DMS 273 (cell line): ENCODE measurements around the gene INSYN2A.

Experiments used
- DNase-seq: peaks from one replicate; lab custom pipeline; 2025; ENCODE audit not compliant: unreplicated experiment; lab: John Stamatoyannopoulos, UW

Gene INSYN2A

DNA sequence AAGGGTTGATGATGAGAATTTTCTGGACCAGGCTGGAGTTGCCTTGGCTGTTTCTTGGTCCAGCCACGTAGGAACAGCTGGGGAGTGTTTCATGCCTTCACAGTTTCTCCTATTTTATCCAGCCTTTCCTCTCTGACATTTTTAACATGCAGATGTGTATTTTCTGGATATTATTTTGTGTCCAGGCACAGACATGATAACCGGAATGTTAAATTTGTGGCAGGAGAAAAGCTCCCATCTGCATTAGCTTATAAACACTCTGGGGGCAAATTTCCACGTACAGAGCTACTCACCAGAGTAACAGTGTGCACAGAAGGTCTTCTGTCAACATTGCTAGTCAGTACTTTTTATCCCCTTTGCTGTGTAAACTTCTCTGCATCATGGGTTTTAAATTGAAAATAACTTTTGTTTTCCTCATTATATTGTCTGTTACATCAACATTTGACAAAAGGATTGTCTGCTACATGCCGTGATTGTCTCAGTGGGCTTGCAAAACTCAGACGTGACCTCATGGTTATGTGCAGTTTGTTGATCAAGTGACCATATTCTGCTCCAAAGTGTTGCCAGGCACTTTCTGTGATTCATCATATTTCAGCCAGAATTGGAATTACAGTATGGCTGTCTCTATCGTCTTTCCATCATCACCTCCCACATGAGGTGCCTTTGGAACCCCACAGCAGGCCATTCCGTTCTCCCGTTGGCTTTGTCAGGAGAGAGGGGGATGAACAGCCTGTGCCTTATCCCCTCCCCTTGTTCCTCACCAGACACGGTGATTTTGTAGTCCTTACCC lies 41.4 kb downstream of the INSYN2A start:
- DNase-seq = no peak

DNA sequence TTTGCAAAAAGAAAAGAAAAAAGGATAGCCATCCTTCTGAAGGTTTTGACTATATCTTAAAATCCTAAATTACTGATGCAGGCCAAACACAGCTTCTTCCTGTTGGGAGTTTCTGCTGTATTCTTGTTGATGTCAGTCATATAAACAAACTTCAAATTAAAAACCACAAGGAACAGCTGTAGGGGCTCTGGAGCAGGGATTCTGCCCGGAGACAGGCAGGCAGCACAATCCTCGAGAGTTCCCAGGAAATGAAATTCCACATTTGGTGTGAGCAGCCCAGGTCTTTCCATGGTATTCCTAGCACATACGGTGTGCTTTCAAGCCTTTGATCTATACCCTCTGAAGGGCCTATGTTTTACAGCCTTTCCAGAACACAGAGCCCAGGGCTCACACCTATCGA lies 43.2 kb downstream of the INSYN2A start:
- no peak for DNase-seq

DNA sequence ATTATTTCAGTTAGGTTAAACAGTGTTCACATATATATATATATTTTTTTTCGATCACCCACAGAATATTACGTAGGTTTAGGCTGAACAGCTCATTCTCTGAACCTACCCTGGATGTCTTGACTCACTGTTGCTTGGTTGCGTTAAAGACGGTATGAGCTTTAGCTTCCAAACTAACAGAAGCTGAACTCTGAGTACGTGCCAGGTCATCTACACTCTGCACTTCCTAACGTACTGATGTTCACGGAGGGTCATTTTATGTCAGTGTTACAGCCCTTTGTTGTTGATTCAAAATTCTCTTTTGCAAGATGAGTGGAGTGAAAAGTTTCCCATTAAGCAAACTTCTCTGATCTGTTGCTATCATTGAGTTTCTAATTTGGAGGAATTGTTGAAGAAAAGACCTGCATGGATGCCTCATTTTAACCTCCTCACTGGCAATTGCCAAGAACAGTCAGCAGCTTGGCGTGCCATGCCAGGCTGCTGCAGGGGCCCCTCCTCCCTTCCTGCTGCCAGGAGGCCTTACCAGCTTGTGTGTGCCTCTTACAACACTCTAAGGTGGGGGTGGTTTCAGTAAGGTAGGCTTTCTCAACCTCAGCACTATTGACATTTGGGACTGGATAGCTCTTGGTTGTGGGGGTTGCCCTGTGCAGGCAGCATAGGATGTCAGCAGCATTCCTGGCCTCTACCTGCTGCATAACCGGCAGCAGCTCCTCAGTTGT lies 44.3 kb downstream of the INSYN2A start:
- DNase-seq = peak; percentile 28

DNA sequence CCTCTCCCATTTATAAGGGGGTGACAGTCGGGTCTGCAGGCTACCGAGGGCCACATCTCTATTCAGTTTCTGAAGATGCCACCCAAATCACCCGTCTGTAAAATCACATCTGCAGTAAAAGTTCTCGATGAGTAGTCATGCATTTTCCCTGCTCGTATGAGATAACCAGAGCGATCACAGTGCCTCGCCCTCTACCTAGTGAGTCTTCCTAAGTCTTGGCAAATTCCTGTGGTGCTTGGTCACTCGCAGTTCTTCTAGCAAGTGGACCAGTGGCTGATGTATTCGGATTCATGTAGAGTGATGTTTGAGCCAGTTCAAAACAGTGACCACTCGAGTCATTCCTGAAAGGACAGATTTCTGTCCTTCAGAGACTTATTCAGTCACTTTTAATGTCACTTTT lies 44.9 kb downstream of the INSYN2A start:
- DNase-seq = no peak

DNA sequence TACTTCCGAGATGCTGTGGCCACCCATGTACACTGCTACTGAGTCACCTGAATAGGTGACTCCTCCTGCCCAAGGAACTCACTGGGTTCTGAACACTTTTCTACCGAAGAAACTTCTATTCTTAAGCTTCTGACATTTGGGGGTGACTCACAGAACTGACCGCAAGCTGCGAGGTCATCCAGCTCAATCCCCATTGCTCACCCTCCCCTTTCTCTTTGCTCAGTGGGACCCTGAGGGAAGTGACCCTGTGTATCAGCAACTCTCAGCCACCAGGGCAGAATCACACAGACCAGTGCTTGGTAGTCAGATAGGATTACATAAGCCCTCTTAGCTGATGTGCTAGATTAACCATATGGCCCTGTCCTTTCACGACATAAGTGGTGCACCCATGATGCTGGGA lies 46.3 kb downstream of the INSYN2A start:
- no peak for DNase-seq

DNA sequence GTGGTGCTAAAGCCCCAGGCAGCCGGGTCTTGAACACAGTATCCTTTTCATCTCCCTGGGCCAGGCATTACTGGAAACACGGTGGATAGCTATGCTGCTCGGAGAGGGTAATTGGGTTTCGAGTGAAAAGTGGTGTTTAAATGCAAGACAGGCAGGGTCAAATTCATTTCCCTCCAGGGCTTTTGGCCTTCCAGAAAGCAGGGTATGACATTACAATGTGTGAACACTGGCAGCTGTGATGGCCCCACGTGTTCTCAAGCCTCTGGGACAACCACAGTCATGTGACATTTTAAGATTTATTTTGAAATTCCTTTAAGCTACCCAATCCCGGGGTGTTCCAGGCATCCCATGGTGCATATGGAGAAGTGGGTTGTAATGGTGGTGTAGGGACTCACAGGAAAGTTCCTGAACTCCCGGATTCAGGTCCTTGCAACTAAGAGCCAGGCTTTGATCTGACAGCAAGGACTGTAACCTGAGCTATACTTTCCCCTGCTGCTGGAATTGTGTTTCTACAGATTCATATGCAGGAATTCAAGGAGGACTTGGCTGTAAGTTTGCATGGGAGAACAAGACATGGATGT lies 46.8 kb downstream of the INSYN2A start:
- DNase-seq = no peak

DNA sequence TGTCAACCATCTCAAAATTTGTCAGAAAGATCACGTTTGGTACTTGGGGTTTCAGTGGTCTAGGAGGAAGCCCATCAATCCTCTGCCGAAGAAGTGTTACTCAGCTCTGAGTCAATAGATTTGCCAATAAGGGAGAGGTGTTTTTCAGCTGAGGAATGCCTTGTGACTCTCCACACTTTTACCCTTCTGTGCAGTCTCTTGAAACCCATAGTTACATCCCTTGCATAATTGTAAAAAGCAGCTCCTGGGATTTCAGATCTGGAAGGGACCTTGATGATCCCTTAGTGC lies 47.5 kb downstream of the INSYN2A start:
- no peak for DNase-seq

DNA sequence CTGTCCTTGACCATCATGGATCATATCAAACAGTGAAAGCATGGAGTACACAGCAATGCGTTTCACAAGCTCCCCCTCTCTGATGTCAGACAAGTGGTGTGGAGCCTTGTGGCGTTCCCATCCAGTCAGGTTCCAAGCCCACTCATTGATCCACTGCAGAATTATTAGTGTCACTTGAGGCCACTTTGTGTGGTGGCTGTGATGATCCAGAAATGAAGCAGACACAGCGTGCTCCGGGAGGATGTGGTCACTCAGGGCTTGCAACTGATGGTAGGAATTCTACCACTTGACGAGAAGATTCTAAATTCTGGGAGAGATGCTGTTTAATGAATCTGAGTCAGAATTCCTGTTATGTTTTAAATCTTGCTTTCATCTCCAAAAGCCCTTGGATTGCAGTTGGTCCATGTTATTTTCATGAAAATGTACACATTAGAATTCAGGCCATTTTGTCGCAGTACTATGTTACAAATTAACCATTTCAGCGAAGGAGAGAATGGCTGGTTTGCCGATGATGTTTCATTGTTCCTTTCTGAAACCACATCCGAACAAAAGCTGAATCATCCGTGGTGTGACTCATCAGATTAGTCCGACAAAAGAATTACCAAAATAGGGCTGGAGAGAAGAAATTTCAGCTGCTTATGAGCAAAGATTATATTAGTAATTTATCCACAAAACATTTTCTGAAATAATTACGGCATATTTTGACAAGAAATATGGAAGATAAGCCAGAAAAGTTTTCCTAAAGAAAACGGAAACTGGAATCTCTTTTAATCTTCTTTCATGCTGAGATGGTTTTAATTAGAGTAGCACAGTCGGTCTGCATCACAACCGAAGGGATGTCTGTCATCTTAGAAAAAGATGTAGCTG lies 48.1 kb downstream of the INSYN2A start:
- DNase-seq = no peak

DNA sequence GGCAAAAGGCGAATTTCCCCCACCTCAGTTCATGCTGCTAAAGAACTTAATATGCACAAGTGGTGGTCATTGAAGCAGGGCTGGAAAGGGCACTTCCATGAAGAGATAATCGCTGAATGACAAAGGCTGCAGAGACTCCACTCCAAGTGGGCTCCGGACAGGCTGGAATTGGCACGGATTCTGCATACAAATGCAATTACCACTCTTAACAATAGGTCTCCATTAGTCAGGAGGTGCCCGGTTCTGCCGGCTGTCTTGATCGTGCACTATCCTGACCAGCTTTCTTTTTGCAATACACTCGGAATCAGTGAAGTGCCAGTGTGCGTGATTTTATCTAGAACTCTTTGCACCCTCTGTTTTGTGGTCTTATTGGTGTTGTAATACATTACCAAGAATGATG lies 49.7 kb downstream of the INSYN2A start:
- DNase-seq = no peak
